ENCODE measurements around the gene SLC26A9. TPM values are rescaled to one million over a fixed set of nuclear protein-coding genes. Genes with fewer than 3 reads are reported as not detected.

Gene SLC26A9
- total RNA-seq, 2 donors from 2014 or later, result not detected

- ATAC-seq, result no peak
- peaks cover 6% of the 10 kb centered on the region for H3K4me1 Mint-ChIP-seq
- H3K27me3 Mint-ChIP-seq, result peaks cover 47% of the 10 kb centered on the region
- H3K9me3 ChIP-seq (ENCODE audit: control insufficient read depth, low read length, poor library complexity, severe bottlenecking), result no peaks in the 10 kb centered on the region
- no peak overlapping the region for H3K4me3 Mint-ChIP-seq
- no peak overlapping the region for H3K27ac Mint-ChIP-seq
- no peak for DNase-seq
- H3K36me3 Mint-ChIP-seq (ENCODE audit: low read depth), result no peaks in the 10 kb centered on the region
These were observed 7.0 kb upstream of the SLC26A9 start for GRCh38 chr1:205950280-205950679.

GRCh38 chr1:205949753-205950152 lies 6.5 kb upstream of the SLC26A9 start:
- no peak for ATAC-seq
- Mint-ChIP-seq H3K4me3 (no peak overlapping the region), H3K4me1 (peaks cover 6% of the 10 kb centered on the region), H3K27ac (no peak overlapping the region), H3K36me3 (ENCODE audit: low read depth) (no peaks in the 10 kb centered on the region), H3K27me3 (peaks cover 47% of the 10 kb centered on the region)
- DNase-seq, result no peak
- no peaks in the 10 kb centered on the region for H3K9me3 ChIP-seq (ENCODE audit: control insufficient read depth, low read length, poor library complexity, severe bottlenecking)

- H3K4me1 Mint-ChIP-seq, result peaks cover 4% of the 10 kb centered on the region
- no peak overlapping the region for H3K4me3 Mint-ChIP-seq
- DNase-seq (no peak), ATAC-seq (no peak)
- H3K27me3 Mint-ChIP-seq, result peaks cover 44% of the 10 kb centered on the region
- H3K27ac Mint-ChIP-seq, result no peak overlapping the region
- no peaks in the 10 kb centered on the region for H3K9me3 ChIP-seq (ENCODE audit: control insufficient read depth, low read length, poor library complexity, severe bottlenecking)
- no peaks in the 10 kb centered on the region for H3K36me3 Mint-ChIP-seq (ENCODE audit: low read depth)
These were observed 5.6 kb upstream of the SLC26A9 start for GRCh38 chr1:205948886-205949285.

GRCh38 chr1:205948039-205948438 lies 4.8 kb upstream of the SLC26A9 start:
- DNase-seq, result no peak
- peaks cover 5% of the 10 kb centered on the region for H3K4me1 Mint-ChIP-seq
- H3K36me3 Mint-ChIP-seq (ENCODE audit: low read depth), result no peaks in the 10 kb centered on the region
- ATAC-seq, result no peak
- no peak overlapping the region for H3K4me3 Mint-ChIP-seq
- peaks cover 48% of the 10 kb centered on the region for H3K27me3 Mint-ChIP-seq
- H3K9me3 ChIP-seq (ENCODE audit: control insufficient read depth, low read length, poor library complexity, severe bottlenecking), result no peaks in the 10 kb centered on the region
- no peak overlapping the region for H3K27ac Mint-ChIP-seq

GRCh38 chr1:205947024-205947423 lies 3.8 kb upstream of the SLC26A9 start:
- DNase-seq, result no peak
- Mint-ChIP-seq H3K27ac (no peak overlapping the region), H3K4me1 (peaks cover 7% of the 10 kb centered on the region), H3K27me3 (peaks cover 58% of the 10 kb centered on the region), H3K4me3 (no peak overlapping the region), H3K36me3 (ENCODE audit: low read depth) (no peaks in the 10 kb centered on the region)
- H3K9me3 ChIP-seq (ENCODE audit: control insufficient read depth, low read length, poor library complexity, severe bottlenecking), result no peaks in the 10 kb centered on the region
- no peak for ATAC-seq

GRCh38 chr1:205945069-205945468 lies 1.8 kb upstream of the SLC26A9 start:
- H3K9me3 ChIP-seq (ENCODE audit: control insufficient read depth, low read length, poor library complexity, severe bottlenecking), result no peaks in the 10 kb centered on the region
- peaks cover 73% of the 10 kb centered on the region for H3K27me3 Mint-ChIP-seq
- DNase-seq, result no peak
- H3K4me1 Mint-ChIP-seq, result peaks cover 9% of the 10 kb centered on the region
- H3K36me3 Mint-ChIP-seq (ENCODE audit: low read depth), result no peaks in the 10 kb centered on the region
- no peak overlapping the region for H3K4me3 Mint-ChIP-seq
- H3K27ac Mint-ChIP-seq, result no peak overlapping the region
- no peak for ATAC-seq

- no peaks in the 10 kb centered on the region for H3K9me3 ChIP-seq (ENCODE audit: control insufficient read depth, low read length, poor library complexity, severe bottlenecking)
- no peak for ATAC-seq
- peaks cover 13% of the 10 kb centered on the region for H3K4me1 Mint-ChIP-seq
- no peak overlapping the region for H3K4me3 Mint-ChIP-seq
- no peak for DNase-seq
- no peaks in the 10 kb centered on the region for H3K36me3 Mint-ChIP-seq (ENCODE audit: low read depth)
- H3K27me3 Mint-ChIP-seq, result peaks cover 78% of the 10 kb centered on the region
- no peak overlapping the region for H3K27ac Mint-ChIP-seq
These were observed 1.3 kb upstream of the SLC26A9 start for GRCh38 chr1:205944525-205944924.

- Mint-ChIP-seq H3K36me3 (ENCODE audit: low read depth) (peaks cover 4% of the 10 kb centered on the region), H3K4me3 (no peak overlapping the region), H3K27me3 (peaks cover 95% of the 10 kb centered on the region), H3K27ac (no peak overlapping the region), H3K4me1 (peaks cover 13% of the 10 kb centered on the region)
- DNase-seq (no peak), ATAC-seq (no peak)
- no peaks in the 10 kb centered on the region for H3K9me3 ChIP-seq (ENCODE audit: control insufficient read depth, low read length, poor library complexity, severe bottlenecking)
These were observed 561 bp downstream of the SLC26A9 start for GRCh38 chr1:205942631-205943159.

- H3K27ac Mint-ChIP-seq, result no peak overlapping the region
- H3K27me3 Mint-ChIP-seq, result peaks cover 97% of the 10 kb centered on the region
- H3K4me1 Mint-ChIP-seq, result peaks cover 11% of the 10 kb centered on the region
- no peaks in the 10 kb centered on the region for H3K9me3 ChIP-seq (ENCODE audit: control insufficient read depth, low read length, poor library complexity, severe bottlenecking)
- no peak overlapping the region for H3K4me3 Mint-ChIP-seq
- ATAC-seq (no peak), DNase-seq (no peak)
- H3K36me3 Mint-ChIP-seq (ENCODE audit: low read depth), result peaks cover 4% of the 10 kb centered on the region
These were observed 2.5 kb downstream of the SLC26A9 start for GRCh38 chr1:205940710-205941109.

- H3K9me3 ChIP-seq (ENCODE audit: control insufficient read depth, low read length, poor library complexity, severe bottlenecking), result no peaks in the 10 kb centered on the region
- peaks cover 4% of the 10 kb centered on the region for H3K36me3 Mint-ChIP-seq (ENCODE audit: low read depth)
- H3K4me3 Mint-ChIP-seq, result no peak overlapping the region
- DNase-seq (no peak), ATAC-seq (no peak)
- H3K27me3 Mint-ChIP-seq, result peaks cover 89% of the 10 kb centered on the region
- peaks cover 11% of the 10 kb centered on the region for H3K4me1 Mint-ChIP-seq
- no peak overlapping the region for H3K27ac Mint-ChIP-seq
These were observed 3.4 kb downstream of the SLC26A9 start for GRCh38 chr1:205939690-205940330.

- Mint-ChIP-seq H3K36me3 (ENCODE audit: low read depth) (peaks cover 6% of the 10 kb centered on the region), H3K27ac (no peak overlapping the region), H3K4me1 (peaks cover 9% of the 10 kb centered on the region), H3K27me3 (peaks cover 88% of the 10 kb centered on the region), H3K4me3 (no peak overlapping the region)
- no peaks in the 10 kb centered on the region for H3K9me3 ChIP-seq (ENCODE audit: control insufficient read depth, low read length, poor library complexity, severe bottlenecking)
- ATAC-seq (no peak), DNase-seq (no peak)
These were observed 4.6 kb downstream of the SLC26A9 start for GRCh38 chr1:205938682-205939081.

- no peak for ATAC-seq
- no peaks in the 10 kb centered on the region for H3K9me3 ChIP-seq (ENCODE audit: control insufficient read depth, low read length, poor library complexity, severe bottlenecking)
- no peak overlapping the region for H3K4me3 Mint-ChIP-seq
- H3K27ac Mint-ChIP-seq, result no peak overlapping the region
- no peak for DNase-seq
- peaks cover 88% of the 10 kb centered on the region for H3K27me3 Mint-ChIP-seq
- H3K4me1 Mint-ChIP-seq, result peaks cover 8% of the 10 kb centered on the region
- H3K36me3 Mint-ChIP-seq (ENCODE audit: low read depth), result peaks cover 12% of the 10 kb centered on the region
These were observed 6.2 kb downstream of the SLC26A9 start for GRCh38 chr1:205936846-205937586.

GRCh38 chr1:205936311-205936710 lies 6.9 kb downstream of the SLC26A9 start:
- no peak overlapping the region for H3K27ac Mint-ChIP-seq
- ATAC-seq, result no peak
- H3K36me3 Mint-ChIP-seq (ENCODE audit: low read depth), result peaks cover 14% of the 10 kb centered on the region
- H3K27me3 Mint-ChIP-seq, result peaks cover 83% of the 10 kb centered on the region
- no peak overlapping the region for H3K4me3 Mint-ChIP-seq
- no peaks in the 10 kb centered on the region for H3K9me3 ChIP-seq (ENCODE audit: control insufficient read depth, low read length, poor library complexity, severe bottlenecking)
- peaks cover 6% of the 10 kb centered on the region for H3K4me1 Mint-ChIP-seq
- DNase-seq, result no peak

- no peak for ATAC-seq
- H3K27me3 Mint-ChIP-seq, result peaks cover 82% of the 10 kb centered on the region
These were observed 7.4 kb downstream of the SLC26A9 start for GRCh38 chr1:205935869-205936268.

More at GRCh38 chr1:205935869-205936268, 7.4 kb downstream of the SLC26A9 start:
- no peak for DNase-seq
- peaks cover 6% of the 10 kb centered on the region for H3K4me1 Mint-ChIP-seq
- no peaks in the 10 kb centered on the region for H3K9me3 ChIP-seq (ENCODE audit: control insufficient read depth, low read length, poor library complexity, severe bottlenecking)
- H3K36me3 Mint-ChIP-seq (ENCODE audit: low read depth), result peaks cover 14% of the 10 kb centered on the region
- no peak overlapping the region for H3K27ac Mint-ChIP-seq
- H3K4me3 Mint-ChIP-seq, result no peak overlapping the region

All from T-helper 17 cell (primary cell).